Lower leg skin (tissue), 3 donors: ENCODE results near the gene PCDHGA6.

ENCODE experiments used
- CTCF ChIP-seq, 3 donors: fragments of 450-650 bp; IDR thresholded peaks; one replicate each; pipeline ENCODE4 v1.5.1; 2016; ENCODE audit warnings: antibody characterized with exemption in 3 of 3, mild to moderate bottlenecking in 3 of 3, moderate library complexity in 2 of 3
- POLR2A ChIP-seq, 2 donors: fragments of 450-650 bp; IDR thresholded peaks; one replicate each; pipeline ENCODE4 v1.6.1; 2016 to 2017; ENCODE audit warnings: antibody characterized with exemption in 2 of 2, mild to moderate bottlenecking in 1 of 2, moderate library complexity in 1 of 2

- TF ChIP-seq CTCF (IDR thresholded peaks at IDR 0.05) (no peak), POLR2A (IDR thresholded peaks at IDR 0.05) (no peak)
These were observed 16.7 kb upstream of the PCDHGA6 start for GRCh38 chr5:141356950-141357349.
